Measurements from ENCODE around the gene SRPK2. TPM values are rescaled to one million over a fixed set of nuclear protein-coding genes. Genes with fewer than 3 reads are reported as not detected.
"Not testable (repeated sequence)": the region's sequence is repeated elsewhere in the genome, so short reads cannot be mapped to it uniquely, and the experiment has no call there.

SRPK2 gene
- total and polyA plus RNA-seq, 5 donors = 10.4 to 32.4 (median 31.3) TPM

DNA sequence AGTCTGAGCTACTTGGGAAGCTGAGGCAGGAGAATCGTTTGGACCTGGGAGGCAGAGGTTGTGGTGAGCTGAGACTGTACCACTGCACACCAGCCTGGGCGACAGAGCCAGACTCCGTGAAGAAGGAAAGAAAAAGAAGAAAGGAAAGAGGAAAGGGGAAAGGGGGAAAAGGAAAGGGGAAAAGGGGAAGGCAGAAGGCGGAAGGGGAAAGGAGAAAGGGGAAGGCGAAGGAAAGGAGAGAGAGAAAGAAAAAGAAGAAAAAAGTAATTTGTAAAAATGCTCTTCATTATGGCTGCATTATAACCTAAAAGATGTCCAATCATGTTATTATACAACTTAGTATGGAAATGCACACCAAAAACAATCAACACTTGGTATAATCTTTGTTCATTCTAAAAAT lies 110.2 kb downstream of the SRPK2 start:
- intact Hi-C loops (cut with DNase I) = loop anchor here in 1 of 4 donors (10.0 kb wide), 1 partner anchor 56 kb away; no protein-coding TSS in a partner anchor
- DNase-seq (no peak), ATAC-seq (no peak)
- no peak overlapping the region for H3K4me3 ChIP-seq (ENCODE audit: low read length)
- 87% methylated on average over 5 of the region's 5 CpGs for WGBS
- H3K4me1 ChIP-seq (ENCODE audit: control insufficient read depth, insufficient read depth, low read length) = peaks cover 2% of the 10 kb centered on the region
- H3K27ac ChIP-seq (ENCODE audit: low read length) = no peak overlapping the region
- H3K27me3 ChIP-seq (ENCODE audit: control insufficient read depth, insufficient read depth) = no peaks in the 10 kb centered on the region
- no peaks in the 10 kb centered on the region for H3K9me3 ChIP-seq (ENCODE audit: control insufficient read depth, low read length)

DNA sequence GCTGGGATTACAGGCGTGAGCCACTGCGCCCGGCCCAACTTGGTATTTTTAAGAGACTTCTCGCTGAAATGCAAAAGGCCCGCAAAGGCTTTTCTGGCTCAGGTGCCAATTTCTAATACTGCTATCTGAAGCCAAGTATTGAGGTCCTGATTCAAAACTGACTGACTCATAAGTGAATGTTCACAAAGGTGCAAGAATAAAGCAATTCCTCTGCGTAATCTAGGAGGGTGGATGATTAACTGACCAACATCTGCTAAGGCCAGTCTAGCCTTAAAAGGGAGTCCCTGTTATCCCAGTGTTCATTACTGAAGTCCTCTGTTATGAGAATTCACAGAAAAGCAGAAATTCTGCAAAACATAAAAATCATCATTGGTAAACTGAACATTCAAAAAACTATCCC lies 111.4 kb downstream of the SRPK2 start:
- no peaks in the 10 kb centered on the region for H3K9me3 ChIP-seq (ENCODE audit: control insufficient read depth, low read length)
- 97% methylated on average over 6 of the region's 6 CpGs for WGBS
- H3K4me1 ChIP-seq (ENCODE audit: control insufficient read depth, insufficient read depth, low read length) = peaks cover 2% of the 10 kb centered on the region
- H3K4me3 ChIP-seq (ENCODE audit: low read length) = no peak overlapping the region
- no peak for ATAC-seq
- DNase-seq = no peak
- intact Hi-C loops (cut with DNase I) = loop anchor here in 1 of 4 donors (10.0 kb wide), 1 partner anchor 57 kb away; no protein-coding TSS in a partner anchor
- H3K27ac ChIP-seq (ENCODE audit: low read length) = no peak overlapping the region
- no peaks in the 10 kb centered on the region for H3K27me3 ChIP-seq (ENCODE audit: control insufficient read depth, insufficient read depth)

DNA sequence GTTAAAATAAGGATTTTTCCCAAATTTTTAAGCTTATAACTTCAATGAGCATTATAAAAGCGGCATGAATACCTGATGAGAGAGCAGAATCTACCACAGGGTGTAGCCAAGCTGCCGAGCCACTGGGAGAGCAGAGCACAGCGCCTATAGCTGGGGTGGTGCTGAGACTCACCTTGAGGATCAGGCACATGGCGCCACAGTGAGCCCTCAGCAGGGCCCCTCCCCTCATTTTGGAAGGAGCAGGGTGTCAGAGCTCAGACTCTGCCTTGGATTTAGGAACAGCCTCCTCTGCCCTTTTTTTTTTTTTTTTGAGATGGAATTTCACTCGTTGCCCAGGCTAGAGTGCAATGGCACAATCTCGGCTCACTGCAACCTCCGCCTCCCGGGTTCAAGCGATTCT lies 118.6 kb downstream of the SRPK2 start:
- 85% methylated on average over 9 of the region's 9 CpGs for WGBS
- ATAC-seq (peak in 1 of 2 donors; percentile 44), DNase-seq (no peak)
- intact Hi-C loops (cut with DNase I) = loop anchor here in 1 of 4 donors (10.0 kb wide), 1 partner anchor 65 kb away; no protein-coding TSS in a partner anchor
- Histone ChIP-seq H3K4me3 (ENCODE audit: low read length) (no peak overlapping the region), H3K9me3 (ENCODE audit: control insufficient read depth, low read length) (no peaks in the 10 kb centered on the region), H3K27ac (ENCODE audit: low read length) (no peak overlapping the region), H3K4me1 (ENCODE audit: control insufficient read depth, insufficient read depth, low read length) (peaks cover 4% of the 10 kb centered on the region), H3K27me3 (ENCODE audit: control insufficient read depth, insufficient read depth) (no peaks in the 10 kb centered on the region)

DNA sequence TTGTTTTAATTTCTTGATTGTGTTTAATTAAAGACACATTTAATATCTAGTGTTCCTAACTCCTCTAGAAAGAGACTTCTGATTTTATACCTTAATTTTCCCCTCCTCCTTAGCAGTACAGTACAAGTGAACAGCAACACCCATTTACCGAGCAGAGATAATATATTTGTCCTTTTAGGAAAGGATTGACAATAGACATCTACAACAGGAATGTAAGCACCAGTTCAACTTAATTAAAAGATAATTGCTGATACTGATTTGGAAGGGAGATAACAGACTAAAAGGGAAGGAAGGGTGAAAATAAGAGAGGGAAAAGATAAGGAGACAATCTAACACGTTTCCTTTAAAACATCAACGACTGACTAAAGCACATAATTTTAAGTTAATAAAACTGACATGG lies 119.3 kb downstream of the SRPK2 start:
- under 1% methylated on average over 3 of the region's 3 CpGs for WGBS
- peaks cover 4% of the 10 kb centered on the region for H3K4me1 ChIP-seq (ENCODE audit: control insufficient read depth, insufficient read depth, low read length)
- H3K9me3 ChIP-seq (ENCODE audit: control insufficient read depth, low read length) = no peaks in the 10 kb centered on the region
- peak overlapping the region; percentile 93 for H3K4me3 ChIP-seq (ENCODE audit: low read length)
- intact Hi-C loops (cut with DNase I) = no loop called here
- H3K27me3 ChIP-seq (ENCODE audit: control insufficient read depth, insufficient read depth) = no peaks in the 10 kb centered on the region
- H3K27ac ChIP-seq (ENCODE audit: low read length) = no peak overlapping the region
- peak; percentile 49 to 57 for ATAC-seq
- DNase-seq = no peak

DNA sequence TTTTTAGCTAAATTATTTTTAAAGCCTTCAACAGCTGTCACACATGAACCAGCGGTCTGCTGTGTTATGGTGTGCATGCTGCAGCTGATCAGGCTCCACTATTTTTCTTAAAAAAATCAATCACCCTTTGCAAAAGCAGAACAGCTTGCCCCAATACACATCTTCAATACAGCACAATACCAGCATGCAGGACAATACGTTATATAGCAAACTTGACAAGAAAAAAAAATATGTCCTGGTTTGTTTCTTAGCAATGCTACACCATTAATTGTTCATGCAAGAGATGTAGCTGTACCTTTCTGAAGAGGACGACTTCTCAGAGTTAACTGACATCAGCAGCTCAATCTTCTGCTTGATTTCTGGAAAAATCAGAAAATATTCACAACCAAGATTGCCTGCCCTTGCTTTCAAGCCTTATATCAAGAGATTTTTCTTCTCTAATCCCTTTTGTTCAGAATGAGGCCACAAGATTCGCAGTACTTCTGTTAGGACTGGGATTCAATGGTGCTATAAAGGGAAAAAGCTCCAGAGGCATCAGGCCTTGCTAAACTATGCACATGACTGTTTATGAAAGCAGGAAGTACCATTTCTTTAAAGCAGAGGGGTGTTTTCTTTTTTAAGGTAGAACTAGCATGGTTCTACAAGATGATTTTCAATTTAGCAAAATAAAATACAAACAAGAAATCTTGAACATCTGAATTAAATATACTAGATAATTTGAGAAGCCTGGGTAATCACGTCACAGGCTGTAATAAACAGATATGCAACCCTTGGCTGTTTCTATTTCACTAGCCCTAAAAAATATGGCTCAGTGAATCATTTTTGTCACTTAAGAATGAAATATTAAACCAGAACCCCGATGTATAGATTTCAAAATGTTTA lies 120.0 kb downstream of the SRPK2 start:
- no peak for DNase-seq

DNA sequence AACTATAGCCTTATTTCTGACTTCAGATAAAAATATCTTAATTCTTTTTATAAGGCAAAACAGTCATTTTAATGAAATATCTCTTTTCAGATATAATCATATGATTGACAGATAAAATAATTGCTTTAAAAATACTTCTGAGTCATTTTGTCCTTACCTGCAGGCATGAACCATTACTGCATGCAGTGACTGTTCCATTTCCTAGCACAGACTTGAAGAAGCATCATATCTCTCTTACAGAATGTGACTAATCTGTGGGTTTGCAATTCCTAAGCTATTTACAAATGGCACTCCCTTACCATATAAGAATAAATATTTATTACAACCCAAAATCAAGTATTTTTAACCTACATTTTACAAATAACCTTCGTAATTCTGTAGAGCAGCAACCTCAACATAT lies 120.7 kb downstream of the SRPK2 start:
- WGBS = 32% methylated on average over 1 of the region's 1 CpG
- DNase-seq (no peak), ATAC-seq (peak; percentile 51 to 56)
- H3K27me3 ChIP-seq (ENCODE audit: control insufficient read depth, insufficient read depth) = no peaks in the 10 kb centered on the region
- H3K27ac ChIP-seq (ENCODE audit: low read length) = no peak overlapping the region
- peak overlapping the region; percentile 93 for H3K4me3 ChIP-seq (ENCODE audit: low read length)
- intact Hi-C loops (cut with DNase I) = no loop called here
- no peaks in the 10 kb centered on the region for H3K9me3 ChIP-seq (ENCODE audit: control insufficient read depth, low read length)
- H3K4me1 ChIP-seq (ENCODE audit: control insufficient read depth, insufficient read depth, low read length) = peaks cover 4% of the 10 kb centered on the region

More for the DNA sequence above, 120.0 kb downstream of the SRPK2 start:
- no peaks in the 10 kb centered on the region for H3K27me3 ChIP-seq (ENCODE audit: control insufficient read depth, insufficient read depth)
- peak overlapping the region; percentile 57 for H3K27ac ChIP-seq (ENCODE audit: low read length)
- H3K4me3 ChIP-seq (ENCODE audit: low read length) = peak overlapping the region; percentile 93
- peaks cover 4% of the 10 kb centered on the region for H3K4me1 ChIP-seq (ENCODE audit: control insufficient read depth, insufficient read depth, low read length)
- intact Hi-C loops (cut with DNase I) = no loop called here
- WGBS = 3% methylated on average over 6 of the region's 6 CpGs
- no peaks in the 10 kb centered on the region for H3K9me3 ChIP-seq (ENCODE audit: control insufficient read depth, low read length)
- peak; percentile 87 to 92 for ATAC-seq

DNA sequence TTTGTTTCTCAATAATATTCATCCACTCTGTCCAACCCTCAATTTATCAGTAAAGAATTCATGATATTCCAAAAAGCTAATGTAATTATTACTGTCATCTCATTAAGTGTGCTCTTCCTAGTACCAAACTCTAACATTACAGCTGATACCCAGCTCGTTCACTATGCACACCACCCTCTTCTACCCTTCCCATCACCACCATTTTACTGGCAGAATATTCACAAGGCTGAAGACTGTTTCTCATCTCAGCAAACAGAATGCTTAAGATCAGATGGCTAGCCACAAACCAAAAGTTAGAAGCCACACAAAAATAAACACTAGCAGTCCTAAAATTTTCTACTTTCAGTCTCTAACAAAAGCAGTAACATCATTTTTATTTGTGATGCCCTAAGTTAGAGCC lies 121.5 kb downstream of the SRPK2 start:
- Histone ChIP-seq H3K27ac (ENCODE audit: low read length) (no peak overlapping the region), H3K4me3 (ENCODE audit: low read length) (no peak overlapping the region), H3K9me3 (ENCODE audit: control insufficient read depth, low read length) (no peaks in the 10 kb centered on the region), H3K27me3 (ENCODE audit: control insufficient read depth, insufficient read depth) (no peaks in the 10 kb centered on the region), H3K4me1 (ENCODE audit: control insufficient read depth, insufficient read depth, low read length) (peaks cover 4% of the 10 kb centered on the region)
- no peak for ATAC-seq
- 44% methylated on average over 1 of the region's 1 CpG for WGBS
- intact Hi-C loops (cut with DNase I) = no loop called here
- no peak for DNase-seq

DNA sequence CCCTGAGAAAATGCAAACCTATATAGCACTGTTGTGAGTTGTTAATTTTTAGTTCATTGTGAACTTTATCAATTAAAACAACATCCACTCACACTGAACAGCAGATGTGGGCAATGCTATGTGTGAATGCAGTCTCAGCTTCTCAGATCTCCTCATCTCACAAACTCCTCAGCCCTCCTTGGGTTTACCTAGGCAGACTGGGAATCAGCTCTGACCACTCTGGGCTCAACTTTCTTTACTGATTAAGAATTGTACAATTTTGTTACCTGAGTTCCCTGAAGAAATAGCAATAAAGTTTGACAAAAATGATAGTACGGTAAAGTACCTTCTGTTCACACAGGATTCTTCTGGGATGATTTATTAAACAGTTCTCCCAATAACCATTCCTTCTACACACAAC lies 124.0 kb downstream of the SRPK2 start:
- Histone ChIP-seq H3K9me3 (ENCODE audit: control insufficient read depth, low read length) (no peaks in the 10 kb centered on the region), H3K4me3 (ENCODE audit: low read length) (no peak overlapping the region), H3K27ac (ENCODE audit: low read length) (no peak overlapping the region), H3K27me3 (ENCODE audit: control insufficient read depth, insufficient read depth) (no peaks in the 10 kb centered on the region), H3K4me1 (ENCODE audit: control insufficient read depth, insufficient read depth, low read length) (peaks cover 2% of the 10 kb centered on the region)
- DNase-seq (no peak), ATAC-seq (no peak)
- intact Hi-C loops (cut with DNase I) = no loop called here
- 95% methylated on average over 1 of the region's 1 CpG for WGBS

DNA sequence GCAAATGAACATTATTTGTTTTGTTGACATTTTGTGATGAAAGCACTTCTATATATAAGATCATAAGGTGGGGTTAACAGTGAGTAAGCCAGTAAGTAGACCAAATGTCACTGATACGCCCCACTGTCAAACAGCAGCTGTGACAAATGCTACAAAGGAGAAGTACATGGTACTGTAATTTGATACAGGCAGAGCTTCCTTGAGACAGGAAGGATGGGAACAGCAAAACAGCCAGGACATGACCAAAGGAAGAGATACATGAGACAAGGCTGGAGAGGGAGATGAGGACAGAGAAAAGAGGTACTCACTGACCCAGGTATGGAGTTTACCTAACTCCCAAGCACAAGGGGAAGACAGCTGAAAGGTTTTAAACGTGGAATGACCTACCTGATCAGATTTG lies 127.0 kb downstream of the SRPK2 start:
- ATAC-seq (peak; percentile 43 to 68), DNase-seq (no peak)
- intact Hi-C loops (cut with DNase I) = no loop called here
- 52% methylated on average over 2 of the region's 2 CpGs for WGBS
- H3K9me3 ChIP-seq (ENCODE audit: control insufficient read depth, low read length) = no peaks in the 10 kb centered on the region
- H3K27ac ChIP-seq (ENCODE audit: low read length) = no peak overlapping the region
- no peaks in the 10 kb centered on the region for H3K4me1 ChIP-seq (ENCODE audit: control insufficient read depth, insufficient read depth, low read length)
- no peaks in the 10 kb centered on the region for H3K27me3 ChIP-seq (ENCODE audit: control insufficient read depth, insufficient read depth)
- H3K4me3 ChIP-seq (ENCODE audit: low read length) = no peak overlapping the region

DNA sequence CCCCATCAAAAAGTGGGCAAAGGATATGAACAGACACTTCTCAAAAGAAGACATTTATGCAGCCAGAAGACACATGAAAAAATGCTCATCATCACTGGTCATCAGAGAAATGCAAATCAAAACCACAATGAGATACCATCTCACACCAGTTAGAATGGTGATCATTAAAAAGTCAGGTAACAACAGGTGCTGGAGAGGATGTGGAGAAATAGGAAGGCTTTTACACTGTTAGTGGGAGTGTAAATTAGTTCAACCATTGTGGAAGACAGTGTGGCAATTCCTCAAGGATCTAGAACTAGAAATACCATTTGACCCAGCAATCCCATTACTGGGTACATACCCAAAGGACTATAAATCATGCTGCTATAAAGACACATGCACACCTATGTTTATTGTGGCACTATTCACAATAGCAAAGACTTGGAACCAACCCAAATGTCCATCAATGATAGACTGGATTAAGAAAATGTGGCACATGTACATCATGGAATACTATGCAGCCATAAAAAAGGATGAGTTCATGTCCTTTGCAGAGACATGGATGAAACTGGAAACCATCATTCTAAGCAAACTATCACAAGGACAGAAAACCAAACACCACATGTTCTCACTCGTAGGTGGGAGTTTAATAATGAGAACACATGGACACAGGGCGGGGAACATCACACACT lies 128.4 kb downstream of the SRPK2 start:
- H3K4me3 ChIP-seq (ENCODE audit: low read length); H3K27me3 ChIP-seq (ENCODE audit: control insufficient read depth, insufficient read depth); H3K9me3 ChIP-seq (ENCODE audit: control insufficient read depth, low read length); H3K27ac ChIP-seq (ENCODE audit: low read length); DNase-seq; intact Hi-C loops (cut with DNase I); H3K4me1 ChIP-seq (ENCODE audit: control insufficient read depth, insufficient read depth, low read length); ATAC-seq: not testable (repeated sequence)
- 100% methylated on average over 2 of the region's 2 CpGs for WGBS

DNA sequence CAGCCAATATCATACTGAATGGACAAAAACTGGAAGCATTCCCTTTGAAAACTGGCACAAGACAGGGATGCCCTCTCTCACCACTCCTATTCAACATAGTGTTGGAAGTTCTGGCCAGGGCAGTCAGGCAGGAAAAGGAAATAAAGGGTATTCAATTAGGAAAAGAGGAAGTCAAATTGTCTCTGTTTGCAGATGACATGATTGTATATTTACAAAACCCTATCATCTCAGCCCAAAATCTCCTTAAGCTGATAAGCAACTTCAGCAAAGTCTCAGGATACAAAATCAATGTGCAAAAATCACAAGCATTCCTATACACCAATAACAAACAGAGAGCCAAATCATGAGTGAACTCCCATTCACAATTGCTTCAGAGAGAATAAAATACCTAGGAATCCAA lies 129.8 kb downstream of the SRPK2 start:
- DNase-seq; H3K4me3 ChIP-seq (ENCODE audit: low read length); H3K9me3 ChIP-seq (ENCODE audit: control insufficient read depth, low read length); ATAC-seq; H3K27ac ChIP-seq (ENCODE audit: low read length); intact Hi-C loops (cut with DNase I); H3K27me3 ChIP-seq (ENCODE audit: control insufficient read depth, insufficient read depth); H3K4me1 ChIP-seq (ENCODE audit: control insufficient read depth, insufficient read depth, low read length): not testable (repeated sequence)
